HG02870 (cell line): ENCODE results near the gene DNAJB14.
A peak's percentile ranks its signal among the peaks of the same experiment; 100 is the strongest.
"Not testable (repeated sequence)": the region's sequence is repeated elsewhere in the genome, so short reads cannot be mapped to it uniquely, and the experiment has no call there.

Source experiments
- ATAC-seq: cut with Tn5 transposase; IDR thresholded peaks from one replicate; pipeline ENCODE4 v1.9.1; 2021; ENCODE audit warnings: mild to moderate bottlenecking, moderate library complexity; ENCODE audit not compliant: unreplicated experiment

DNAJB14 gene

DNA sequence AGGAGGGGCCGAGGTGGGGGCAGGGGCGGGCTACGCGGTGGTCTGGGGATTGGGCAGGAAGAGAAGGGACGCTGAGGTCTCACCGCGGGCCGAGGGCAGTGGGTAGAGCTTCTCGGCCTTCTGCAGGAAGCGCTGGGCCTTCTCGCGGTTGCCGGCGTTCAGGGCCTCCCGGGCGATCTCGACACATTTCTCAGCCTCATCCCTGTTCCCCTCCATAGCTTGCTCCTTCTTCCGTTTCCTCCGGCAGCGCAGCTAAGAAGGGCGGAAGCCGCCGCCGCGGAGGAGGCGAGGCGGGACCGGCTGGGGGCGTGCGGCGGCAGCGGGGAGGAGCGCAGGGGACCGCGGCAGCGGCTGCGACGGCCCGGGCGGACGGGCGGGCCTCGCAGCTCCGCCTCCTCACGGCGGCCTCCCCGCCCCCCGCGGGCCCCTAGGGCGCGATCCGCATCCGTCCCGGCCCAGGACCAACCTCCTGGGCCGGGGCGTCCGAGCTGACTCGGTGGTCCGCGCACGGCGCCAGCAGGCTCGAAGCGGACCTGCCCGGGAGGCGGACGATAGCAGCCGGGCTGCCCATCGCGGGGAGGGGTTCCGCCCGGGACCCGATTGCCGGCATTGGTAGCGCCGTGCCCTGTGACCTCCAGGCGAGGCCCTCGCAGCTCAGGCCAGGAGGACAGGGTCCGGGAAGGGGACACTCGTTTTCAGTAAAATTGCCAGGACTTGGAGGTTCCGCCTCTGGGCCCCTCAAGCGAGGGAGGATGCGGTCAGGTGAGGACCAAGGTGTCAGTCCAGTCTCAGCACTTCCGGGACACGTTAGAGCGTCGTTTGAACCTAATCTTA is at the start of gene DNAJB14:
TSS of gene DNAJB14 (minus strand) at position 263 of the 834 bp plus-strand sequence. CDS start at position 216, 47 bp downstream.
- peak; percentile 29 for ATAC-seq

- ATAC-seq: no peak
Measured at GRCh38 chr4:99991741-99992140, 45.3 kb upstream of the DNAJB14 start.

- no peak for ATAC-seq
Measured at GRCh38 chr4:99987681-99988080, 41.3 kb upstream of the DNAJB14 start.

DNA sequence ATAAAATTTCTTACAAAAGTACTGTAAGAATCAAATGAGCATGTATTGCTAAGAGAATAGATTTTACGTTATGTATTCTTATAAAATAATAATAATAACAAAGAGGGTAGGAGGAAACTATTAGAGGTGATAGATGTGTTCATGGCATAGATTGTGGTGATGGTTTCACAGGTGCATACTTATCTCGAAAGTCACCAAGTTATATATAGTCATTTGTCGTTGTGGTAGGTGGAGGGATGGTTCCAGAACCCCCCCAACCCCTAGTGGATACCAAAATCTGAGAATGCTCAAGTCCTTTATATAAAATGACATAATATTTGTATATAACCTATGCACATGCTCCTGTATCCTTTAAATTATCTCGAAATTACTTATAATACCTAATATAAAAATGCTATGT is 40.4 kb upstream of the DNAJB14 start:
- peak; percentile 70 for ATAC-seq

GRCh38 chr4:99983289-99983943 is 37.0 kb upstream of the DNAJB14 start:
- peak; percentile 46 for ATAC-seq

GRCh38 chr4:99979872-99980271 is 33.5 kb upstream of the DNAJB14 start:
- ATAC-seq: no peak

DNA sequence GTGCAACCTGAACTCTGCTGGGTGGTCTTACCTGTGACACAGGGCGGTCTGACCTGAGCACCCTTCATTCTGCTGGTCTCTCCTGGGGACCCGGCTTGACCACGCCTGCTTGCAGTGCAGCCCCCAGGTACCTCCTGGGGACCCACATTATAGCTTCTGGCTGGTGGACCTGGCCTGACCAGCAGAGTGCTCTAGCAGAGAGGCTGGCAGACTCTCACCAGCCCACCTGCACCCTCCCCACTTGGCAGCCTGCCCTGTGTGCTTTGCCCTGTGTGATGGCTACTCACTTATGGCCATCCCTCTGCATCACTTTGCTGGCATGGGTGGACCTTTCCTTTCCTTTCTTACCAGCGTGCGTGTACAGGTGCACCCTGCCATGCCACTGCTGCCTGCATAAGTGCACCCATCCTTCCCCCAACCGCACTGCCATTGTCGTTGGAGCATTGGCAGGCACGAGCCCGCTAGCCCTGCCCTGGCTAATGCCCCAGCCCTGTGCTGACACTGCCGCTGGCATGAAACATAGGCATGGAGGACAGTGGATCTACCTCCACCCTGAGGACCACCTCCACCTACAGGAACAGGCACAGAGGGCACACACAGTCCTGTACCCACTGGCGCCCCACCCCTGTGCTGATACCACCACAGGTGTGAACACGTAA is 25.2 kb upstream of the DNAJB14 start:
- no peak for ATAC-seq

DNA sequence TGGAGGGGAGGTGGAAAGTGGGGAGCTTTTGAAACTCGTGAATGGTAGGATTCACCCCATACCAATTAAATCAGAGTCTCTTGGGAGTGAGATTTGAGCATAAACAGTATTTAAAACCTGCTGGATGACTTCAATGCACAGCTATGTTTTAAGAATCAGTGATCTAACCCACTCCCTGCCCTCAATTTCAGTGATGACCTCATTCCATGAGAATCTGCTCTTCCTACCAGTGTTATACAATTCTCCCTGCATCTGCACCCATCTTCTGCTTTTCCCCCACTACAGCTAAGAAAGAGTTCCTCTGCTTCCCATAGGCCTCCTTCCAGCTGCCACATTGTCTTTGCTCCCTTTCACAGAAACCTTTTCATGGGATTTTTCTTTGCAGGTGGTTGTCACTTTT is 21.9 kb upstream of the DNAJB14 start:
- ATAC-seq: no peak

GRCh38 chr4:99966692-99967091 is 20.3 kb upstream of the DNAJB14 start:
- ATAC-seq: no peak

DNA sequence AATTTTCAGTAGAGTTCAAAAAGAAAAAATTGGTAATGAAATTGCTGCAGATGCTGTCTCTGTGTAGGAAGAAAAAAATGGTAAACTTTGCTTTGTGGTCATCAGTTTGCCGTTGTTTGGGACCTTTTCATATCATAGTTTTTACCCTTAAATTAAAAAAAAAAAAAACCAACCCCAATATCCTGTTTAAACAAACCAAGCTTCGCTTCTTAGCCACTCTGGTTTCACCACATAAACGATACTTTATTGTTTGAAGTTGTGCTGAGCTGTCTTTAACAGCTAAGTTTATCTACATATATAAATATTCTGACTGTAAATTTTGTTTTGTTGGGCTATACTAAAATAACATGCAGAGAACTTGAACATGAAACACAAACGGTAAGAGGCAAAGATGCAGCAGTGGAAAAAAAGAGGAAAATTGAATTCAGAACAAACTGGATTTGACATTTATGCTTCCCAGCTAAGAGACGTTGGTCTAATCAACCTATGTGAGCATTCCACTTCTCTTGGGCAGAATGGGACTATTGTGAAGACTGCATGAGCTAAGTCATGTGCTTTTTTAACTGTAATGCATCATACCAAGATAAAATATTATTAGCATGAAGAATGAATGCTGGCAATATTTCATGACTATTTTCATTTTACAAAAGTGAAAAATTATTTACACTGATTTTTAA is 19.4 kb upstream of the DNAJB14 start:
- no peak for ATAC-seq

- no peak for ATAC-seq
Measured at GRCh38 chr4:99965173-99965572, 18.8 kb upstream of the DNAJB14 start.

GRCh38 chr4:99961711-99962110 is 15.3 kb upstream of the DNAJB14 start:
- ATAC-seq: no peak

DNA sequence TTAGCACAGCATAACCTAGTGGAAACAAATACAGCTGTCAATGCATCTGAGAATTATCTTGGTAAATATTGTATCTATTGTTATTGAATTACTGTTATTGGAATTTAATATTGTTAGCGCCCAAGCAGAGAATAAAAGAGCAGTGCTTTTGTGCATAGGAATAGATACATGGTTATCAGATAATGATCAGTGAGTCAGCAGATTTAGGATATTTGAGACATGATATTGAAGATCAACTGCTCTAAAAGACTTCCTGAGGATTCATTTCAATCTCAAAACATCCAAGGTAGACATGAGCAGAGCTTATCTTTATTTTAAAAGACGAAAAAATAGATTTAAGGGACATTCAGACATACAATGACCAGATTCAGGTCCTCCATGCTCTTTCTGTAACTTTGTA is 14.2 kb upstream of the DNAJB14 start:
- ATAC-seq: no peak

GRCh38 chr4:99958207-99958606 is 11.8 kb upstream of the DNAJB14 start:
- ATAC-seq: not testable (repeated sequence)

DNA sequence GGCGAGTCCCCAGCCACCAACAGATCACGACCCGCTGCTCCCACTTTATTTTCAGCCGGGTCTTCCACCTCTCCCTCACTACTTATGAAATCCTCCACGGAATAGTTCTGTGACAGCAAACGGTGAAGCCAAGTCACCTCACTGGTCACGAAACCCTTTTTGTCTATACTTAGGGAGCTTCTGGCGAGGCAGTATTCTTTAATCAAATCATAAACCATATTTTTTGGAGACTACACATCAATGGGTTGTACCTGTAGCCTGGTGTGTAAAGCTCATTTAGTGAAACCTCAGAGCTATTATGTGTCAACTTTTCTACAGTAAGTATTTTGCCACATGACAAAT is 4.5 kb upstream of the DNAJB14 start:
- ATAC-seq: no peak

DNA sequence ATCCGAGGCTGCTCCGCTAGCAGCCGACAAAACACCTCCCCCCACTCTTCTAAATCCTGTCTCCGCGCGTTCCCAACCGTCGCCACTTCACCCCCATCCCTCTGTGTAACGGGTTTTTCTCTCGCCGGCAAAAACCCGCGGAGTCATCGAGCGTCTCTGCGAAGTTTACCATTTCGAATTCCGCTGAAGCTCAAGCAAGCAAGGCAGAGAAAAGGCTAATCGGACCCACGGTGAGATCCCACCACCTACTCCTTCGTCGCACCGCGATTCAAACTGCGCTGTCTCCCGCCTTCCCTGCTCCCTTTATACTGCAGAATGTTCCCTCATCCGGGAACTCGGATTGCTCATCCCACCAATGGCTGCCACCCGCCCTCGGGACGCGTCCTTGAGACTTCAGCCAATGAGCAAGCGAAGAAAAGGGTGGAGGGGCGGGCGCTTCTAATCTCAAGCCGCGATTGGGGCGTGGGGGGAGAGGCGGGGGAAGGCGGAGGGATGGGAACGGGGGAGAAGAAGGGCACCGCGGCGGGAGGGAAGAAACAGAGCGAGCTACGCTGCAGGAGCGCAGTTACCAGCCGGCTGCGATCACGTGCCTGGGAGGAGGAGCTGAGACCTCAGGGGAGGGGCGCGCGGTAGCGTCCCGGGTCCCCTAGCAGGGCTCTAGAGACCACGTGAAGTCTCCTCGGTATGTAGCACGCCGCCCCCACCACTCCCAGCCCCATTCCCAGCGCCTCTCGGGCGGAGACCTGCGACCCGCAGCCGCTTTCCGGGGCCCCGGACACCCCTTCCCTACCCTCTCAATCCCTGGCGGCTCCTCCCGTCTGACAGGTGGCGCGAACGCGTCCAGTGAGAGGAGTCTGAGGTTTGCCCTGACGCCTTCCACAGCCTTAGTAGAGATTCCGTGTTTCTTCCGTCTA is 3.8 kb upstream of the DNAJB14 start, which contains the start of gene H2AZ1:
TSS of gene H2AZ1 (minus strand) at position 277 of the 914 bp plus-strand sequence. CDS start at position 172, 105 bp downstream.
- peak; percentile 60 for ATAC-seq

- ATAC-seq: peak; percentile 22
Measured at GRCh38 chr4:99949034-99949998, 2.9 kb upstream of the DNAJB14 start.

- ATAC-seq: no peak
Measured at GRCh38 chr4:99947608-99948007, 1.2 kb upstream of the DNAJB14 start.

DNA sequence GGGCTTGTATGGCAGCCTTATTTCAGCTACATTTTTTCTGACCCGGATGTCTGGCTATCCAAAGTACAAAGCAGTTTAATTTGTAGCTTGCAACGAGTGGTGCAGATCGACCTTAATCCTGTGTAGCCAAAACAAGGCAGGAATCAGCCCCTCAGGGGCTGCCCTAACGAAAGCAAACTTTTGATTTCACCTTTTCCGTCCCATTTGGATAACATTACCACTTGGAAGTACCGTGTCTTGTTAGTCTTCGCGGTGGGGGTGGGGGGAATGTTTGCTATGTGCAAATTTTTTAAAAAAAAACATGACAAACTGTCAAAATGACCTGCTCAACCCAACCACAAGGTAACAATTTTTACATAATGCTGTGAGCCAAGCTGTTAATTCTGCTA is 766 bp upstream of the DNAJB14 start:
- ATAC-seq: no peak
